OCI-LY1 (cell line): ENCODE results near the gene GLDC.

Experiments used
- CTCF ChIP-seq: fragments of 200-600 bp; sonication (generic), shearing (Covaris generic); IDR thresholded peaks from 2 replicates; pipeline ENCODE4 v1.5.1; 2017; ENCODE audit warnings: mild to moderate bottlenecking, antibody characterized with exemption, low read length, moderate library complexity, mixed read lengths
- EZH2 ChIP-seq: fragments of 200-600 bp; sonication (generic), shearing (Covaris generic); IDR thresholded peaks from 2 replicates; pipeline ENCODE4 v1.8.0; 2017; ENCODE audit warnings: borderline replicate concordance, mixed run types, mild to moderate bottlenecking, antibody characterized with exemption, low read length, moderate library complexity, mixed read lengths

DNA sequence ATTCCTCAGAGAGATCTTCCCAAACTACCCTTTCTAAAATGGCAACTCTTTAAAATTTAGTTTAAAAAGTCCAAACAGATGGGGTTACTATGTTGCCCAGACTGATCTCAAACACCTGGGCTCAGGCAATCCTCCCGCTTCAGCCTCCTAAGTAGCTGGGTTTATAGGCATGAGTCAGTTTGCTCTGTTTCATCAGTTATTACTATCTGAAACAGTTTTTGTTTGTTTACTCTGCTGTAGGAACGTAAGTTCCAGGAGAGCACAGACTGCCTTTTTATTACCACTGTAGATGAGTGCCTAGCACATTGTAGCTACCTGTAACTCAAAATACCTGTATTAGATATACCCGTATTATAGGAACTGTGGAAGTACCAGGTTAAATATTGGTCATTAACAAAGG, 143.1 kb downstream of the GLDC start:
- no peak for TF ChIP-seq CTCF
- TF ChIP-seq EZH2, result no peak
